GM12801 (cell line): ENCODE results near the gene CARD18.

ENCODE experiments used
- CTCF ChIP-seq: IDR thresholded peaks from one replicate; pipeline ENCODE4 v1.5.1; 2011; ENCODE audit warnings: control low read depth; ENCODE audit not compliant: insufficient read length; ENCODE audit errors: extremely low read depth

The CARD18 gene

GRCh38 chr11:105139669-105140068, at the start of gene CARD18:
TSS of gene CARD18 (minus strand) at chr11:105139769. CDS start at chr11:105139726, 43 bp downstream.
- no peak for TF ChIP-seq CTCF

- no peak for TF ChIP-seq CTCF
These were observed 44.4 kb upstream of the CARD18 start for GRCh38 chr11:105183987-105184386.

GRCh38 chr11:105183426-105183825, 43.9 kb upstream of the CARD18 start:
- no peak for TF ChIP-seq CTCF

- TF ChIP-seq CTCF = no peak
These were observed 42.0 kb upstream of the CARD18 start for GRCh38 chr11:105181521-105181920.

GRCh38 chr11:105181100-105181499, 41.5 kb upstream of the CARD18 start:
- no peak for TF ChIP-seq CTCF

- TF ChIP-seq CTCF = no peak
These were observed 40.1 kb upstream of the CARD18 start for GRCh38 chr11:105179542-105180278.

- TF ChIP-seq CTCF = no peak
These were observed 38.1 kb upstream of the CARD18 start for GRCh38 chr11:105177658-105178057.

GRCh38 chr11:105168457-105168856, 28.9 kb upstream of the CARD18 start:
- TF ChIP-seq CTCF = no peak
